ENCODE data around the gene CDH4.

CDH4 gene

GRCh38 chr20:61876952-61877728, 625.1 kb downstream of the CDH4 start:
- no peak for ATAC-seq

- ATAC-seq: no peak
Observed at GRCh38 chr20:61877776-61878477, 625.9 kb downstream of the CDH4 start.

GRCh38 chr20:61878478-61879302, 626.6 kb downstream of the CDH4 start:
- ATAC-seq: no peak

GRCh38 chr20:61879303-61879620, 627.2 kb downstream of the CDH4 start:
- ATAC-seq: no peak

- no peak for ATAC-seq
Observed at GRCh38 chr20:61879694-61880093, 627.6 kb downstream of the CDH4 start.

GRCh38 chr20:61880706-61881105, 628.6 kb downstream of the CDH4 start:
- ATAC-seq: no peak

- ATAC-seq: no peak
Observed at GRCh38 chr20:61881416-61881815, 629.4 kb downstream of the CDH4 start.

- ATAC-seq: no peak
Observed at GRCh38 chr20:61881861-61882260, 629.8 kb downstream of the CDH4 start.

GRCh38 chr20:61882716-61883615, 630.9 kb downstream of the CDH4 start:
- ATAC-seq: no peak

- ATAC-seq: no peak
Observed at GRCh38 chr20:61883857-61884393, 631.9 kb downstream of the CDH4 start.

- no peak for ATAC-seq
Observed at GRCh38 chr20:61884571-61885389, 632.7 kb downstream of the CDH4 start.

GRCh38 chr20:61885759-61886715, 634.0 kb downstream of the CDH4 start:
- no peak for ATAC-seq

- ATAC-seq: peak in 1 of 2 donors; percentile 10
Observed at GRCh38 chr20:61886721-61887595, 634.9 kb downstream of the CDH4 start.

- no peak for ATAC-seq
Observed at GRCh38 chr20:61887596-61888093, 635.6 kb downstream of the CDH4 start.

- ATAC-seq: no peak
Observed at GRCh38 chr20:61888101-61888865, 636.2 kb downstream of the CDH4 start.

- no peak for ATAC-seq
Observed at GRCh38 chr20:61889659-61890058, 637.6 kb downstream of the CDH4 start.

- ATAC-seq: no peak
Observed at GRCh38 chr20:61890210-61890609, 638.1 kb downstream of the CDH4 start.

GRCh38 chr20:61891476-61891875, 639.4 kb downstream of the CDH4 start:
- no peak for ATAC-seq
